PC-9 (cell line): ENCODE measurements around the gene OR51E2. TPM values are rescaled to one million over a fixed set of nuclear protein-coding genes. Genes with fewer than 3 reads are reported as not detected.

Source experiments
- BruUV-seq: library from RNA; stranded (reverse); fragments of 400-500 nt; replicated peaks from 2 replicates; lab custom pipeline; 2021; lab: Mats Ljungman, UMichigan
- CTCF ChIA-PET: fragments of 300-600 bp; sonication (Branson Sonifier 250); formaldehyde crosslinking; loops from one replicate; lab custom pipeline; 2022; ENCODE audit warnings: antibody characterized with exemption; lab: Charles Lee
- POLR2A ChIA-PET: fragments of 300-600 bp; sonication (Branson Sonifier 250); formaldehyde crosslinking; loops from one replicate; lab custom pipeline; 2022; ENCODE audit warnings: antibody characterized with exemption; ENCODE audit not compliant: unreplicated experiment; lab: Charles Lee
- DNase-seq, 2 experiments: peaks; one replicate each; pipeline versions ENCODE4 v3.0.0 to v3.0.0-alpha.2; 2015 to 2022; ENCODE audit warnings: mixed read lengths in 1 of 2
- H2AFZ ChIP-seq: fragments of 200-600 bp; sonication (generic); 2 replicates; pipeline ENCODE4 v1.8.1; 2017; ENCODE audit warnings: antibody characterized with exemption
- H3F3A ChIP-seq: fragments of 200-600 bp; sonication (generic); 2 replicates; pipeline ENCODE4 v1.8.1; 2017; ENCODE audit warnings: antibody characterized with exemption, mild to moderate bottlenecking, low read depth; ENCODE audit not compliant: insufficient read depth
- H3K27ac ChIP-seq: fragments of 200-600 bp; sonication (generic); 2 replicates; pipeline ENCODE4 v1.6.1; 2016; ENCODE audit warnings: mixed run types
- H3K27me3 ChIP-seq: fragments of 200-600 bp; sonication (generic); 2 replicates; pipeline ENCODE4 v1.6.1; 2016; ENCODE audit warnings: low read depth, mixed run types; ENCODE audit not compliant: insufficient read depth
- H3K36me3 ChIP-seq: fragments of 200-600 bp; sonication (generic); 2 replicates; pipeline ENCODE4 v1.6.1; 2016; ENCODE audit warnings: low read depth, mixed run types
- H3K4me1 ChIP-seq: fragments of 200-600 bp; sonication (generic); replicated peaks from 2 replicates; pipeline ENCODE4 v1.6.1; 2016; ENCODE audit warnings: mixed run types; ENCODE audit not compliant: insufficient read depth
- H3K4me2 ChIP-seq: fragments of 200-600 bp; sonication (generic); 2 replicates; pipeline ENCODE4 v1.6.1; 2017; ENCODE audit warnings: mixed run types
- H3K4me3 ChIP-seq: fragments of 200-600 bp; sonication (generic); 2 replicates; pipeline ENCODE4 v1.6.1; 2016; ENCODE audit warnings: mixed run types
- H3K79me2 ChIP-seq: fragments of 200-600 bp; sonication (generic); 2 replicates; pipeline ENCODE4 v1.6.1; 2017; ENCODE audit warnings: low read depth, mixed run types
- H3K9me2 ChIP-seq: fragments of 200-600 bp; sonication (generic); 2 replicates; pipeline ENCODE4 v1.8.1; 2017; ENCODE audit warnings: mild to moderate bottlenecking; ENCODE audit not compliant: insufficient read depth
- H3K9me3 ChIP-seq: fragments of 200-600 bp; sonication (generic); 2 replicates; pipeline ENCODE4 v1.8.1; 2016; ENCODE audit warnings: low read depth; ENCODE audit not compliant: insufficient read depth
- H4K20me1 ChIP-seq: fragments of 200-600 bp; sonication (generic); 2 replicates; pipeline ENCODE4 v1.8.1; 2017; ENCODE audit not compliant: insufficient read depth
- EZH2 ChIP-seq: fragments of 200-600 bp; sonication (generic); IDR thresholded peaks from 2 replicates; pipeline ENCODE4 v1.8.0; 2017; ENCODE audit warnings: antibody characterized with exemption, low read depth
- intact Hi-C: fragments of 100-400 bp; cut with micrococcal nuclease; formaldehyde crosslinking; loops from one replicate; pipeline ENCODE4 v1.10.0; 2022; ENCODE audit not compliant: unreplicated experiment
- total RNA-seq: library from RNA; stranded (reverse); gene quantifications from 2 replicates; pipeline ENCODE4 v1.2.3, GENCODE V29; 2021
- TF ChIP-seq, protein P1 (sequence below): fragments of 200-600 bp; sonication (generic); conservative IDR thresholded peaks from 2 replicates; pipeline ENCODE4 v1.6.1; 2017; ENCODE audit warnings: mixed run types, antibody characterized with exemption, mild to moderate bottlenecking, moderate library complexity

OR51E2 gene
- total RNA-seq, 1 experiment from 2014 or later, result not detected

DNA sequence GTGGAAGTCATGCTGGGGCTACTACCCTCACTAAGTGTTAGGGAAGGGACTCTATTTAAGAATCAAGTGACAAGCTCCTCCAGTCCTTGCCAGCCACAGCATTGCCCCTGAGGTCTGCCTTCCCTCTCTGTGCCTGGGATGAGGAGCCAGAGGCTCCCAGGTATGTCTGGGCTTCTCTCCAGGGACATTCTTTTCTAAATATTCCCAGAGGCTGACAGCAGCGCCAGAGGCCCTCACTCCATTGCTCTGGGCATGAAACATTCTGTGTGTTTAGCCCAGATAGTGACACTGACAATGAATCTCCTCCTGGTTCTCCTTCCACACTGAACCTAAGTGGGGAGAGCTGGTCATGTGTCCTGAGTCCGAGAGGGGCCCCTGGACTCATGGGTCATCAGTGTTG, 51.7 kb downstream of the OR51E2 start:
- no peaks in the 10 kb centered on the region for H4K20me1 ChIP-seq

DNA sequence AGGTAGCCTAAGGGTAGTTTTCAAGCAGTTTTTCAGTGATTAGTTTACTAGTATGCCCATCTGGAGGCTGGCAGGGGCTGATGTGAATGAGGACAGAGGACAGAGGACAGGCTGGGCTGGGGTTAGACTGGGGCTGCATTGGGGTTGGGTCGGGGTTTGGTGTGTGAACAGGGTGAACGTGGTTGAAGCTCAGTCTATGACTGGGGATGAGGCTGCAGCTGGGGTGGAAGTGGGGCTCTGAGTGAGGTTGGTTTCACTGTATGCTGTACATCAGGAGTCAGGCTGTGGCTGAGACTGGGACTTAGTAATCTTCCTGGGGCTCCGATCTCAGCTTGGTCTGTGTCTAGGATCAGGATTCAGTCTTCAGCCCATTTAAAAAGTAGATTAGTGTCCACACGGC, 53.4 kb downstream of the OR51E2 start:
- ChIA-PET POLR2A (no interaction called here), CTCF (no interaction called here)
- TF ChIP-seq, protein P1, sequence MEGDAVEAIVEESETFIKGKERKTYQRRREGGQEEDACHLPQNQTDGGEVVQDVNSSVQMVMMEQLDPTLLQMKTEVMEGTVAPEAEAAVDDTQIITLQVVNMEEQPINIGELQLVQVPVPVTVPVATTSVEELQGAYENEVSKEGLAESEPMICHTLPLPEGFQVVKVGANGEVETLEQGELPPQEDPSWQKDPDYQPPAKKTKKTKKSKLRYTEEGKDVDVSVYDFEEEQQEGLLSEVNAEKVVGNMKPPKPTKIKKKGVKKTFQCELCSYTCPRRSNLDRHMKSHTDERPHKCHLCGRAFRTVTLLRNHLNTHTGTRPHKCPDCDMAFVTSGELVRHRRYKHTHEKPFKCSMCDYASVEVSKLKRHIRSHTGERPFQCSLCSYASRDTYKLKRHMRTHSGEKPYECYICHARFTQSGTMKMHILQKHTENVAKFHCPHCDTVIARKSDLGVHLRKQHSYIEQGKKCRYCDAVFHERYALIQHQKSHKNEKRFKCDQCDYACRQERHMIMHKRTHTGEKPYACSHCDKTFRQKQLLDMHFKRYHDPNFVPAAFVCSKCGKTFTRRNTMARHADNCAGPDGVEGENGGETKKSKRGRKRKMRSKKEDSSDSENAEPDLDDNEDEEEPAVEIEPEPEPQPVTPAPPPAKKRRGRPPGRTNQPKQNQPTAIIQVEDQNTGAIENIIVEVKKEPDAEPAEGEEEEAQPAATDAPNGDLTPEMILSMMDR, result no peak
- TF ChIP-seq EZH2, result no peak
- Histone ChIP-seq H3K36me3 (no peaks in the 10 kb centered on the region), H3K4me2 (no peak overlapping the region), H3K4me1 (no peaks in the 10 kb centered on the region), H3K4me3 (no peak overlapping the region), H3K27me3 (peaks cover 15% of the 10 kb centered on the region), H4K20me1 (no peaks in the 10 kb centered on the region), H3K27ac (no peak overlapping the region), H3K9me3 (no peaks in the 10 kb centered on the region), H3F3A (no peaks in the 10 kb centered on the region), H3K9me2 (no peaks in the 10 kb centered on the region), H2AFZ (no peak overlapping the region), H3K79me2 (no peaks in the 10 kb centered on the region)
- intact Hi-C loops, result no loop called here
- no TSS peak for BruUV-seq
- no peak for DNase-seq

More for the DNA sequence above, 51.7 kb downstream of the OR51E2 start:
- no TSS peak for BruUV-seq
- H3K4me1 ChIP-seq, result no peaks in the 10 kb centered on the region
- H3K4me2 ChIP-seq, result no peak overlapping the region
- intact Hi-C loops, result no loop called here
- no peaks in the 10 kb centered on the region for H3F3A ChIP-seq
- no peak for DNase-seq
- ChIA-PET CTCF (no interaction called here), POLR2A (no interaction called here)
- TF ChIP-seq EZH2, result no peak
- TF ChIP-seq, protein P1, result no peak
- no peak overlapping the region for H3K27ac ChIP-seq
- peaks cover 10% of the 10 kb centered on the region for H3K27me3 ChIP-seq
- no peaks in the 10 kb centered on the region for H3K9me3 ChIP-seq
- no peak overlapping the region for H2AFZ ChIP-seq
- no peaks in the 10 kb centered on the region for H3K9me2 ChIP-seq
- H3K36me3 ChIP-seq, result no peaks in the 10 kb centered on the region
- H3K79me2 ChIP-seq, result no peaks in the 10 kb centered on the region
- H3K4me3 ChIP-seq, result no peak overlapping the region

DNA sequence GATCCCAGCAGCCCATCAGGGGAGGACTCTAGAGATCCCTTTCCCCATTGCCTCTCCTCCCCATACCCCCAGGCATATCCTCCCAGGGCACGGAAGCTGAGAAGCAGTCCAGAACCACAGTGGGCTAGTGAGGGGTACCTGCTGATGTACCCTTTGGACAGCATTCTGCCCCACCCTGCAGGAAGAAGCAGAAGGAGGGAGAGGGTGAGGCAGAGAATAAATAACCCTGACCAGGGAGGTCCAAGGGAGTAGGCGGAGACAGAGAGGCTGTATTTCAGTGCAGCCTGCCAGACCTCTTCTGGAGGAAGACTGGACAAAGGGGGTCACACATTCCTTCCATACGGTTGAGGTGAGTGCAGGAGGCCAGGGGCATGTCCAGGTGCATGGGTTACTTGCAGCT, 54.0 kb downstream of the OR51E2 start, which contains the start of gene OR51E1:
Gene OR51E1, plus strand, starts transcription at position 301 of the 400 bp plus-strand sequence. CDS start 8,545 bp downstream, outside the sequence.
- BruUV-seq, result no TSS peak
- Histone ChIP-seq H3K9me3 (no peaks in the 10 kb centered on the region), H3K4me1 (no peaks in the 10 kb centered on the region), H4K20me1 (no peaks in the 10 kb centered on the region), H3K4me3 (no peak within 1 kb of the TSS), H3F3A (no peaks in the 10 kb centered on the region), H3K36me3 (no peaks in the 10 kb centered on the region), H3K9me2 (no peaks in the 10 kb centered on the region), H3K79me2 (no peaks in the 10 kb centered on the region), H2AFZ (no peak within 1 kb of the TSS), H3K27ac (no peak within 1 kb of the TSS), H3K27me3 (peaks cover 15% of the 10 kb centered on the region), H3K4me2 (no peak within 1 kb of the TSS)
- DNase-seq, result no peak
- CTCF ChIA-PET, result no interaction called here
- TF ChIP-seq, protein P1, result no peak
- no peak for TF ChIP-seq EZH2
- POLR2A ChIA-PET, result no interaction called here
- intact Hi-C loops, result no loop called here
